HepG2 (cell line): ENCODE measurements around the gene TM4SF1. TPM values are rescaled to one million over a fixed set of nuclear protein-coding genes. Genes with fewer than 3 reads are reported as not detected.

Experiments
- BRD4 ChIP-seq: sonication (generic); formaldehyde crosslinking; IDR thresholded peaks from 2 replicates; pipeline ENCODE4 v1.4.0; 2020; ENCODE audit warnings: missing genetic modification reagents
- ETV5 ChIP-seq: IDR thresholded peaks from 2 replicates; pipeline ENCODE4 v1.6.1; 2018; ENCODE audit warnings: missing biosample characterization, missing genetic modification reagents, inconsistent platforms, borderline replicate concordance
- MAFG ChIP-seq: sonication (generic); formaldehyde crosslinking; IDR thresholded peaks from 2 replicates; pipeline ENCODE4 v1.5.1; 2020; ENCODE audit warnings: mild to moderate bottlenecking, missing genetic modification reagents
- NCOA1 ChIP-seq: sonication (generic); formaldehyde crosslinking; IDR thresholded peaks from 2 replicates; pipeline ENCODE4 v1.9.0; 2021; ENCODE audit warnings: missing genetic modification reagents
- NFKB2 ChIP-seq: sonication (generic); formaldehyde crosslinking; IDR thresholded peaks from 2 replicates; pipeline ENCODE4 v1.4.0; 2020; ENCODE audit warnings: missing genetic modification reagents, borderline replicate concordance
- PAX8 ChIP-seq: sonication (generic); formaldehyde crosslinking; IDR thresholded peaks from 2 replicates; pipeline ENCODE4 v1.8.0; 2022; ENCODE audit warnings: mild to moderate bottlenecking, missing genetic modification reagents, borderline replicate concordance
- RAD21 ChIP-seq: fragments of 450-650 bp; formaldehyde crosslinking; IDR thresholded peaks from 2 replicates; pipeline ENCODE4 v1.5.0; 2020; ENCODE audit warnings: mild to moderate bottlenecking
- RFX3 ChIP-seq: IDR thresholded peaks from 2 replicates; pipeline ENCODE4 v1.6.1; 2016; ENCODE audit warnings: missing biosample characterization, missing genetic modification reagents
- SIX1 ChIP-seq: sonication (generic); formaldehyde crosslinking; IDR thresholded peaks from 2 replicates; pipeline ENCODE4 v1.4.0; 2020; ENCODE audit warnings: missing genetic modification reagents, borderline replicate concordance
- YY1 ChIP-seq: IDR thresholded peaks from 2 replicates; pipeline ENCODE4 v1.6.1; 2011; ENCODE audit warnings: low read length, low read depth, moderate library complexity, mild to moderate bottlenecking; ENCODE audit not compliant: insufficient read depth, insufficient replicate concordance
- ZMYM4 ChIP-seq: sonication (generic); formaldehyde crosslinking; IDR thresholded peaks from 2 replicates; pipeline ENCODE4 v1.8.1; 2023; ENCODE audit warnings: mild to moderate bottlenecking, missing genetic modification reagents
- ZNF263 ChIP-seq: sonication (generic); formaldehyde crosslinking; IDR thresholded peaks from 2 replicates; pipeline ENCODE4 v1.4.0; 2020; ENCODE audit warnings: missing genetic modification reagents
- ZNF446 ChIP-seq: sonication (generic); formaldehyde crosslinking; IDR thresholded peaks from 2 replicates; pipeline ENCODE4 v1.5.0; 2020; ENCODE audit warnings: mild to moderate bottlenecking, missing genetic modification reagents
- ZNF670 ChIP-seq: sonication (generic); formaldehyde crosslinking; IDR thresholded peaks from 2 replicates; pipeline ENCODE4 v1.8.0; 2022; ENCODE audit warnings: mild to moderate bottlenecking, missing genetic modification reagents, borderline replicate concordance
- ZNF703 ChIP-seq: sonication (generic); formaldehyde crosslinking; IDR thresholded peaks from 2 replicates; pipeline ENCODE4 v1.5.1; 2020; ENCODE audit warnings: missing genetic modification reagents, mild to moderate bottlenecking, moderate library complexity, borderline replicate concordance
- ZSCAN25 ChIP-seq: sonication (generic); formaldehyde crosslinking; IDR thresholded peaks from 2 replicates; pipeline ENCODE4 v1.8.0; 2022; ENCODE audit warnings: mild to moderate bottlenecking, missing genetic modification reagents
- polyA plus RNA-seq, 8 experiments: library from polyadenylated mRNA; depleted of rRNA in 3 of 8; stranded (reverse) in 7 of 8; unstranded in 1 of 8; fragments of >200 nt; fragmentation: Illumina TruSeq in 4 of 8; extraction: Trizol in 4 of 8; gene quantifications; 2 replicates each; pipeline versions ENCODE4 v1.2.1 to v1.2.3, GENCODE V29; 2011 to 2016; ENCODE audit warnings: low read depth in 4 of 8, missing spikeins in 1 of 8, mixed read lengths in 1 of 8; ENCODE audit not compliant: insufficient read depth in 1 of 8
- total RNA-seq, 5 experiments: library from RNA; depleted of rRNA; stranded (reverse); fragments of >200 nt; fragmentation: Illumina TruSeq; extraction: Trizol; gene quantifications; 2 replicates each; pipeline ENCODE4 v1.2.3, GENCODE V29; 2016; ENCODE audit warnings: low read depth in 1 of 5
- TF ChIP-seq, protein P1 (sequence below): sonication (generic); formaldehyde crosslinking; IDR thresholded peaks from 2 replicates; pipeline ENCODE4; 2020; ENCODE audit warnings: missing genetic modification reagents, mild to moderate bottlenecking, borderline replicate concordance
- TF ChIP-seq, protein P2 (sequence below): sonication (generic); formaldehyde crosslinking; IDR thresholded peaks from 2 replicates; pipeline ENCODE4 v1.9.0; 2022; ENCODE audit warnings: low read depth, missing genetic modification reagents
- TF ChIP-seq, protein P3 (sequence below): sonication (generic); formaldehyde crosslinking; IDR thresholded peaks from 2 replicates; pipeline ENCODE4 v1.4.0; 2020; ENCODE audit warnings: missing genetic modification reagents

Gene TM4SF1
- total and polyA plus RNA-seq, 2 of the 13 experiments (the other 11 are each of a cell fraction or from before 2014, with no cell fraction given), result 431 to 1,359 TPM

DNA sequence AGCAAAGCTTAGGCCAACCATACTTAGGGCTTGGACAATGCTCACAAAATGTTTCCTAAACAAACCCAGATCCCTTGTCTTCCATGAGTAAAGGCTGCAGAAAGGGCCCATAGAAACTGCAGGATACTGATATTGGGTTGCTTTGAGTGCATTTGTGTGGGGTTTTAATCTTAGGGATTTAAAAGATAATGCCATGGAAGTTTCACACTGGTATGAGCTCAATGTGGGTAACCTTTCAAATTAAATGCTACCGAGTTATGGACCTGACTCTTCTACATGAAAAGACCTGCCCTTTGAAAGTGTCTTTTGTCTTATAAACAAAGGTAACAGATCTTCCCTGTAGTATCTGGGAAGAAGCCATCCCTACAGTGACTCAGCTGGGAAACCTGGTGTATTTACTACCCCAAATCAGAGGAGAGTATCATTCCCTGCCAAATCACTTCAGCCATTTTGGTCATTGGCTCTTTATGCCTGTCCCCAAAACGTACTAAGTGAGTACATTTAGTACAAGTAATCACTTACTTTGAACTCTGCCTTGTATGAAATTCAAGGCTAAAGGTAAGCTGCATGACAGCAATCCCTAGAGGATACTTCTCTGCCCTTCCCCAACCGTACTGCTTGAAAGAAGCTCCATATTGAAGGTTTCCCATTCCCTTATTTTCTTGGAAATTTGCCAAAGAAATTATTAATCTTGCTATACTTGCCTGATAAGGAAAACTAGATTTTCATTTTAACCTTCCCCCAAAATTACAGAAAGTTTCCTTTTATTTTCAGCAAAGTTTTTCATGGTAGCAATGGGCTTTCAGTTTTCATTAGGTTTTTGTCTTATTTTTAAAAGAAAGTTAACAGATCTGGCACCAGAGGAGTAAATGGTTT is 7.2 kb downstream of the TM4SF1 start (continued):
- TF ChIP-seq, protein P1, sequence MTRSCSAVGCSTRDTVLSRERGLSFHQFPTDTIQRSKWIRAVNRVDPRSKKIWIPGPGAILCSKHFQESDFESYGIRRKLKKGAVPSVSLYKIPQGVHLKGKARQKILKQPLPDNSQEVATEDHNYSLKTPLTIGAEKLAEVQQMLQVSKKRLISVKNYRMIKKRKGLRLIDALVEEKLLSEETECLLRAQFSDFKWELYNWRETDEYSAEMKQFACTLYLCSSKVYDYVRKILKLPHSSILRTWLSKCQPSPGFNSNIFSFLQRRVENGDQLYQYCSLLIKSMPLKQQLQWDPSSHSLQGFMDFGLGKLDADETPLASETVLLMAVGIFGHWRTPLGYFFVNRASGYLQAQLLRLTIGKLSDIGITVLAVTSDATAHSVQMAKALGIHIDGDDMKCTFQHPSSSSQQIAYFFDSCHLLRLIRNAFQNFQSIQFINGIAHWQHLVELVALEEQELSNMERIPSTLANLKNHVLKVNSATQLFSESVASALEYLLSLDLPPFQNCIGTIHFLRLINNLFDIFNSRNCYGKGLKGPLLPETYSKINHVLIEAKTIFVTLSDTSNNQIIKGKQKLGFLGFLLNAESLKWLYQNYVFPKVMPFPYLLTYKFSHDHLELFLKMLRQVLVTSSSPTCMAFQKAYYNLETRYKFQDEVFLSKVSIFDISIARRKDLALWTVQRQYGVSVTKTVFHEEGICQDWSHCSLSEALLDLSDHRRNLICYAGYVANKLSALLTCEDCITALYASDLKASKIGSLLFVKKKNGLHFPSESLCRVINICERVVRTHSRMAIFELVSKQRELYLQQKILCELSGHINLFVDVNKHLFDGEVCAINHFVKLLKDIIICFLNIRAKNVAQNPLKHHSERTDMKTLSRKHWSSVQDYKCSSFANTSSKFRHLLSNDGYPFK (CRISPR knock-in tag), result no peak
- no peak for TF ChIP-seq BRD4
- TF ChIP-seq, protein P2, sequence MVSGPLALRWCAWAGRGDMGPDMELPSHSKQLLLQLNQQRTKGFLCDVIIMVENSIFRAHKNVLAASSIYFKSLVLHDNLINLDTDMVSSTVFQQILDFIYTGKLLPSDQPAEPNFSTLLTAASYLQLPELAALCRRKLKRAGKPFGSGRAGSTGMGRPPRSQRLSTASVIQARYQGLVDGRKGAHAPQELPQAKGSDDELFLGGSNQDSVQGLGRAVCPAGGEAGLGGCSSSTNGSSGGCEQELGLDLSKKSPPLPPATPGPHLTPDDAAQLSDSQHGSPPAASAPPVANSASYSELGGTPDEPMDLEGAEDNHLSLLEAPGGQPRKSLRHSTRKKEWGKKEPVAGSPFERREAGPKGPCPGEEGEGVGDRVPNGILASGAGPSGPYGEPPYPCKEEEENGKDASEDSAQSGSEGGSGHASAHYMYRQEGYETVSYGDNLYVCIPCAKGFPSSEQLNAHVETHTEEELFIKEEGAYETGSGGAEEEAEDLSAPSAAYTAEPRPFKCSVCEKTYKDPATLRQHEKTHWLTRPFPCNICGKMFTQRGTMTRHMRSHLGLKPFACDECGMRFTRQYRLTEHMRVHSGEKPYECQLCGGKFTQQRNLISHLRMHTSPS (CRISPR knock-in tag), result no peak
- no peak for TF ChIP-seq ETV5 (CRISPR knock-in tag)
- no peak for TF ChIP-seq ZNF670
- TF ChIP-seq ZSCAN25 (CRISPR knock-in tag), result no peak
- no peak for TF ChIP-seq ZNF446
- TF ChIP-seq MAFG (CRISPR knock-in tag), result no peak
- no peak for TF ChIP-seq NCOA1
- no peak for TF ChIP-seq NFKB2
- no peak for TF ChIP-seq PAX8 (CRISPR knock-in tag)
- no peak for TF ChIP-seq RFX3 (CRISPR knock-in tag)
- TF ChIP-seq, protein P3, sequence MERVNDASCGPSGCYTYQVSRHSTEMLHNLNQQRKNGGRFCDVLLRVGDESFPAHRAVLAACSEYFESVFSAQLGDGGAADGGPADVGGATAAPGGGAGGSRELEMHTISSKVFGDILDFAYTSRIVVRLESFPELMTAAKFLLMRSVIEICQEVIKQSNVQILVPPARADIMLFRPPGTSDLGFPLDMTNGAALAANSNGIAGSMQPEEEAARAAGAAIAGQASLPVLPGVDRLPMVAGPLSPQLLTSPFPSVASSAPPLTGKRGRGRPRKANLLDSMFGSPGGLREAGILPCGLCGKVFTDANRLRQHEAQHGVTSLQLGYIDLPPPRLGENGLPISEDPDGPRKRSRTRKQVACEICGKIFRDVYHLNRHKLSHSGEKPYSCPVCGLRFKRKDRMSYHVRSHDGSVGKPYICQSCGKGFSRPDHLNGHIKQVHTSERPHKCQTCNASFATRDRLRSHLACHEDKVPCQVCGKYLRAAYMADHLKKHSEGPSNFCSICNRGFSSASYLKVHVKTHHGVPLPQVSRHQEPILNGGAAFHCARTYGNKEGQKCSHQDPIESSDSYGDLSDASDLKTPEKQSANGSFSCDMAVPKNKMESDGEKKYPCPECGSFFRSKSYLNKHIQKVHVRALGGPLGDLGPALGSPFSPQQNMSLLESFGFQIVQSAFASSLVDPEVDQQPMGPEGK, result no peak
- no peak for TF ChIP-seq RAD21 (CRISPR knock-in tag)
- no peak for TF ChIP-seq ZNF263 (CRISPR knock-in tag)
- no peak for TF ChIP-seq SIX1 (CRISPR knock-in tag)
- TF ChIP-seq YY1, result peak; percentile 30
- TF ChIP-seq ZMYM4 (CRISPR knock-in tag), result no peak
- no peak for TF ChIP-seq ZNF703
